GM12864 (cell line): Measurements from ENCODE around the gene NUP107.
A peak's percentile ranks its signal among the peaks of the same experiment; 100 is the strongest.
"Not testable (repeated sequence)": the region's sequence is repeated elsewhere in the genome, so short reads cannot be mapped to it uniquely, and the experiment has no call there.

Experiments
- DNase-seq: peaks from one replicate; pipeline ENCODE4 v3.0.0-alpha.2; 2011; ENCODE audit warnings: low read depth
- H3K4me3 ChIP-seq: 2 replicates; pipeline ENCODE4 v1.5.1; 2011; ENCODE audit warnings: mild to moderate bottlenecking, low read depth, low read length, control low read depth
- CTCF ChIP-seq: IDR thresholded peaks from 2 replicates; pipeline ENCODE4 v1.5.1; 2011; ENCODE audit warnings: low read depth, mild to moderate bottlenecking, moderate library complexity, low read length, control low read depth, inconsistent platforms; ENCODE audit errors: missing control alignments

Gene NUP107

GRCh38 chr12:68686595-68687521 lies at the start of gene NUP107:
NUP107 (plus strand) TSS chr12:68686978; CDS start chr12:68687066, 88 bp downstream.
- DNase-seq: peak; percentile 97
- no peak for TF ChIP-seq CTCF
- H3K4me3 ChIP-seq: peak within 1 kb of the TSS; percentile 98

DNA sequence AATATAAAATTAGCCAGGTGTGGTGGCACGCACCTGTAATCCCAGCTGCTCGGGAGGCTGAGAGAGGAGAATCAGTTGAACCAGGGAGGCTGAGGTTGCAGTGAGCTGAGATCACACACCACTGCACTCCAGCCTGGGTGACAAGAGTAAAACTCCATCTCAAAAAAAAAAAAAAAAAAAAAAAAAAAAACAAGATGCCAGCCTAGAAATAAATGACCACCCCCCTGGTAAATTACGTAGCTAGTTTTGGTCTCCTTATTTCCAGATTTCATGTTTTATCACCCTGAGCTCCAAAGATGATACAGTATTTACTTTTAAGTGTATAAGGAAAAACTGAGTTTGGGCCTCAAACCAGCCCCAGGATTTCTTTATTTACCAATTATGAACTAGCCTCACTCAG lies 49.3 kb upstream of the NUP107 start:
- H3K4me3 ChIP-seq, DNase-seq: not testable (repeated sequence)

- no peak overlapping the region for H3K4me3 ChIP-seq
- TF ChIP-seq CTCF: no peak
- no peak for DNase-seq
Observed at GRCh38 chr12:68638171-68638570, 48.6 kb upstream of the NUP107 start.

DNA sequence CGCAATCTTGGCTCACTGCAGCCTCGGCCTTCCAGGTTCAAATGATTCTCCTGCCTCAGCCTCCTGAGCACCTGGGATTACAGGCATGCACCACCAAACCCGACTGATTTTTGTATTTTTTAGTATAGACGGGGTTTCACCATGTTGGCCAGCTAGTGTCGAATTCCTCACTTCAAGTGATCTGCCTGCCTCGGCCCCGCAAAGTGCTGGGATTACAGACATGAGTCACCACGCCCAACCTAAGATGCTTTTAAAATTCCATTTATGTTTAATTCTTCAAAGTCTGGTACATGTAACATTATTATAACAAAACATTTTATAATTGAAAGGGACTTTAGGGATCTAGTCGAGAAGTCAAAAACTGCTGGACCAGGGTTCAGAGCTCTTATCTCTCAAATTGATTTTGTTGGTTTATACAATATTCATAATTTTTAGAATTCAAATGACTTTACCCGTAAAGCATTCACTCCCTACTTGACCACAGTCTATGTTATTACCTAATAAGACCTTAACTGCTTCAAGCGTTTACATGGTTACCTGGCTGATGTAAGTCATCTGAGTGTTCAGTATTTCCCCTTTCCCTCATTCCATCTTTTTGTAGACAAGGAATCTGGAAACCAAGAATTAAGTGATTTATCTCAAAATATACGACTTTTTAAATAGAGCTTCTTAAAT lies 47.9 kb upstream of the NUP107 start:
- no peak for DNase-seq
- no peak for TF ChIP-seq CTCF
- H3K4me3 ChIP-seq: no peak overlapping the region

GRCh38 chr12:68639396-68639767 lies 47.4 kb upstream of the NUP107 start:
- H3K4me3 ChIP-seq: no peak overlapping the region
- TF ChIP-seq CTCF: no peak
- DNase-seq: no peak

- H3K4me3 ChIP-seq: peak overlapping the region; percentile 25
- no peak for TF ChIP-seq CTCF
- DNase-seq: peak; percentile 74
Observed at GRCh38 chr12:68641138-68641537, 45.6 kb upstream of the NUP107 start.

DNA sequence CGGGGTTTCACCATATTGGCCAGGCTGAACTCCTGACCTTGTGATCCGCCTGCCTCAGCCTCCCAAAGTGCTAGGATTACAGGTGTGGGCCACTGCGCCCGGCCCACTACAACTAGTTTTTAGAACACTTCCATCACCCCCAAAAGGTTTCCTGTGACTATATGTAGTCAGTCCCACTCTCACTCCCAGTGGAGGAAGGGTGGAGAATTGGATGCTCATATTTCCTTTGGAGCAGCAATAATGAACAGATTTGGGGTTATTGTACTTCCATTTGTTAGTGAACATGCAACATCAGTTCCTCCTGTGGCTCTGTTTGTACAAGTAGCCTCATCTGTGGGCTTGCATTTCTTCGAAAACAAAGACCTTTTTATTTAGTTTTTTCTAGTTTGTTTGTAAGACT lies 40.3 kb upstream of the NUP107 start:
- no peak for TF ChIP-seq CTCF
- H3K4me3 ChIP-seq: no peak overlapping the region
- no peak for DNase-seq
